T-cell (primary cell): ENCODE measurements around the gene DNAJC11. TPM values are rescaled to one million over a fixed set of nuclear protein-coding genes. Genes with fewer than 3 reads are reported as not detected.
"Not testable (repeated sequence)": the region's sequence is repeated elsewhere in the genome, so short reads cannot be mapped to it uniquely, and the experiment has no call there.

Experiments
- ATAC-seq, 4 experiments: fragments of 200-7000 bp in 3 of 4; fragments of 150-1000 bp in 1 of 4; cut with Tn5 transposase; replicated peaks in 1 of 4; 1 replicate in 3 of 4; 2 replicates in 1 of 4; pipeline ENCODE4 v1.10.0; 2021; ENCODE audit warnings: moderate library complexity in 3 of 4, mild to moderate bottlenecking in 2 of 4, moderate number of reproducible peaks in 1 of 4
- CTCF ChIA-PET, 2 donors: fragments of 300-600 bp; sonication (Branson Sonifier 250); formaldehyde crosslinking; loops; one replicate each; lab custom pipeline; 2022; ENCODE audit warnings: antibody characterized with exemption in 2 of 2; lab: Charles Lee
- POLR2A ChIA-PET, 2 donors: fragments of 300-600 bp; sonication (Branson Sonifier 250); formaldehyde crosslinking; loops; one replicate each; lab custom pipeline; 2022; ENCODE audit warnings: antibody characterized with exemption in 2 of 2; lab: Charles Lee
- DNase-seq, 35 experiments: peaks; one replicate each; pipeline versions ENCODE4 v3.0.0 to v3.0.0-alpha.2; 2013 to 2023
- H3K27ac ChIP-seq: one replicate; pipeline ENCODE4 v1.5.1; 2013; ENCODE audit warnings: low read length
- H3K27me3 ChIP-seq, 2 experiments: replicated peaks in 1 of 2; 1 replicate in 1 of 2; 2 replicates in 1 of 2; pipeline versions ENCODE4 v1.6.1 to v1.7.0; 2013; ENCODE audit warnings: low read length in 1 of 2, mixed read lengths in 1 of 2; ENCODE audit not compliant: control insufficient read depth in 2 of 2, insufficient read depth in 2 of 2; ENCODE audit errors: extremely low read depth in 1 of 2
- H3K36me3 ChIP-seq, 2 donors: 1 replicate in 1 of 2; 2 replicates in 1 of 2; pipeline versions ENCODE4 v1.6.1 to v1.7.0; 2013; ENCODE audit warnings: low read length in 1 of 2; ENCODE audit not compliant: control insufficient read depth in 2 of 2, insufficient read depth in 1 of 2; ENCODE audit errors: extremely low read depth in 1 of 2
- H3K4me1 ChIP-seq, 2 experiments: 1 replicate in 1 of 2; 2 replicates in 1 of 2; pipeline versions ENCODE4 v1.6.1 to v1.7.0; 2013; ENCODE audit warnings: low read length in 2 of 2, mixed read lengths in 1 of 2; ENCODE audit not compliant: insufficient read depth in 2 of 2, control insufficient read depth in 1 of 2; ENCODE audit errors: extremely low read depth in 1 of 2
- H3K4me3 ChIP-seq, 2 donors: 1 replicate in 1 of 2; 2 replicates in 1 of 2; pipeline versions ENCODE4 v1.5.1 to v1.7.0; 2013; ENCODE audit warnings: mild to moderate bottlenecking in 2 of 2, low read length in 1 of 2, moderate library complexity in 1 of 2; ENCODE audit not compliant: control insufficient read depth in 1 of 2; ENCODE audit errors: extremely low read depth in 1 of 2
- H3K9me3 ChIP-seq: 2 replicates; pipeline ENCODE4 v1.7.0; 2013
- H3K27ac Mint-ChIP-seq, 2 donors: one replicate each; pipeline ENCODE4 v1.8.0; 2020 to 2021; ENCODE audit warnings: mild to moderate bottlenecking in 2 of 2, mixed read lengths in 2 of 2
- H3K27me3 Mint-ChIP-seq, 2 donors: one replicate each; pipeline ENCODE4 v1.8.0; 2021 to 2022; ENCODE audit warnings: mixed read lengths in 2 of 2
- H3K36me3 Mint-ChIP-seq: one replicate; pipeline ENCODE4 v1.8.0; 2021; ENCODE audit warnings: mixed read lengths
- H3K4me1 Mint-ChIP-seq, 3 donors: one replicate each; pipeline ENCODE4 v1.8.0; 2020 to 2022; ENCODE audit warnings: mixed read lengths in 3 of 3, mild to moderate bottlenecking in 1 of 3
- H3K4me3 Mint-ChIP-seq, 3 donors: one replicate each; pipeline ENCODE4 v1.8.0; 2020 to 2022; ENCODE audit warnings: mild to moderate bottlenecking in 3 of 3, mixed read lengths in 3 of 3, moderate library complexity in 3 of 3
- H3K9me3 Mint-ChIP-seq, 3 donors: one replicate each; pipeline ENCODE4 v1.8.0; 2020 to 2022; ENCODE audit warnings: mixed read lengths in 3 of 3
- WGBS: methylation state at CpG from one replicate; pipeline ENCODE4 v1.1.5; 2013; ENCODE audit warnings: missing lambda C conversion rate; ENCODE audit not compliant: insufficient coverage; 5-methylcytosine and 5-hydroxymethylcytosine counted together
- total RNA-seq, 35 experiments: library from RNA in 6 of 35; stranded (reverse) in 6 of 35; fragments of 120-200 nt in 1 of 35; gene quantifications; one replicate each; pipeline versions ENCODE4 v1.2.1 to v1.2.4 and lab custom pipeline; 2013 to 2026

Gene DNAJC11
- total RNA-seq, 5 donors from 2014 or later (not counting 1 experiment from before 2014, with no cell fraction given): 38.5 to 45.2 (median 42.1) TPM

- H3K9me3 ChIP-seq, H3K4me3 Mint-ChIP-seq, H3K27ac Mint-ChIP-seq, ATAC-seq, H3K4me3 ChIP-seq, H3K36me3 ChIP-seq, H3K27ac ChIP-seq, H3K4me1 ChIP-seq, H3K36me3 Mint-ChIP-seq, CTCF ChIA-PET, H3K27me3 Mint-ChIP-seq, H3K27me3 ChIP-seq, H3K9me3 Mint-ChIP-seq: not testable (repeated sequence)
- POLR2A ChIA-PET: interaction anchor here in 1 of 2 donors (0.6 kb wide), 1 partner anchor 30 kb away, joined by 4 read pairs; no protein-coding TSS in a partner anchor
- peaks cover 8 to 12% (median 8%) of the 10 kb centered on the region in 3 donors for H3K4me1 Mint-ChIP-seq
- DNase-seq: peak in 1 of 35 experiments; percentile 4
- WGBS: 71% methylated on average over 4 of the region's 7 CpGs
Measured at GRCh38 chr1:6742676-6743188, 41.1 kb upstream of the DNAJC11 start.

DNA sequence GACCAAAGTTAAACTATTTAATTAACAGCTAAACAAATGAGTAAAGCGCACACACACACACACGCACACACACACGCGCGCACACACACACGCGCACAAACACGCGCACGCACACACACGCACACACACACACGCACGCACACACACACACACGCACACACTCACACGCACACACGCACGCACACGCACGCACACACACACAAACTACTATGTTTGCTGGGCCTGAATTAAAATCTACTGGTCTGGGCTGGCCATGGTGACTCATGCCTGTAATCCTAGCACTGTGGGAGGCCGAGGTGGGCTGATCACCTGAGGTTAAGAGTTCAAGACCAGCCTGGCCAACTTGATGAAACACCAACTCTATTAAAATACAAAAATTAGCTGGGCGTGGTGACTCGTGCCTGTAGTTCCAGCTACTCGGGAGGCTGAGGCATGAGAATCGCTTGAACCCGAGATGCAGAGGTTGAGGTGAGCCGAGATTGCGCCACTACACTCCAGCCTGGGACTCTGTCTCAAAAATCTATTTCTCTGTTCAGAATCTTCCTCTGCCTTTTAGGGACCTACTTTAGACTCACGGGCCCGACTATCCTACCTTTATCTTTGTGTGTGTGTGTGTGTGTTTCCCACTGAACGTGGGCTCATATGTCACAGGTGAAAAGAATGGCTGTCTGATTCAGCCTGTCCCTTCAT lies 37.5 kb upstream of the DNAJC11 start:
- no peaks in the 10 kb centered on the region for H3K9me3 Mint-ChIP-seq
- Histone ChIP-seq H3K36me3 (no peaks in the 10 kb centered on the region), H3K27me3 (no peaks in the 10 kb centered on the region), H3K4me1 (no peaks in the 10 kb centered on the region), H3K4me3 (no peak overlapping the region), H3K9me3 (no peaks in the 10 kb centered on the region), H3K27ac (no peak overlapping the region)
- no peak for ATAC-seq
- no peak overlapping the region for H3K4me3 Mint-ChIP-seq
- H3K27me3 Mint-ChIP-seq: peaks cover 0 to 4% of the 10 kb centered on the region in 2 donors
- no peaks in the 10 kb centered on the region for H3K36me3 Mint-ChIP-seq
- 92% methylated on average over 4 of the region's 30 CpGs for WGBS
- no peak for DNase-seq
- CTCF ChIA-PET: no interaction called here
- peaks cover 8 to 20% (median 14%) of the 10 kb centered on the region in 3 donors for H3K4me1 Mint-ChIP-seq
- no peak overlapping the region for H3K27ac Mint-ChIP-seq
- POLR2A ChIA-PET: no interaction called here

- ChIA-PET POLR2A (no interaction called here), CTCF (interaction anchor here in 1 of 2 donors (0.6 kb wide), 1 partner anchor 11 kb away, joined by 3 read pairs; no protein-coding TSS in a partner anchor)
- ATAC-seq (no peak), DNase-seq (no peak)
- Histone ChIP-seq H3K4me3 (no peak overlapping the region), H3K27ac (no peak overlapping the region), H3K36me3 (no peaks in the 10 kb centered on the region), H3K9me3 (no peaks in the 10 kb centered on the region), H3K27me3 (peaks cover 0 to 12% of the 10 kb centered on the region in 2 experiments), H3K4me1 (no peaks in the 10 kb centered on the region)
- H3K4me1 Mint-ChIP-seq: peaks cover 0 to 12% (median 2%) of the 10 kb centered on the region in 3 donors
- no peaks in the 10 kb centered on the region for H3K36me3 Mint-ChIP-seq
- no peak overlapping the region for H3K4me3 Mint-ChIP-seq
- H3K27ac Mint-ChIP-seq: no peak overlapping the region
- H3K27me3 Mint-ChIP-seq: peaks cover 6 to 15% of the 10 kb centered on the region in 2 donors
- H3K9me3 Mint-ChIP-seq: no peaks in the 10 kb centered on the region
- 100% methylated on average over 1 of the region's 5 CpGs for WGBS
Measured at GRCh38 chr1:6732942-6733341, 31.3 kb upstream of the DNAJC11 start.

- Mint-ChIP-seq H3K27me3 (peaks cover 9 to 19% of the 10 kb centered on the region in 2 donors), H3K4me1 (peaks cover 0 to 12% (median 2%) of the 10 kb centered on the region in 3 donors), H3K9me3 (no peaks in the 10 kb centered on the region), H3K4me3 (no peak overlapping the region), H3K27ac (no peak overlapping the region), H3K36me3 (no peaks in the 10 kb centered on the region)
- WGBS: 83% methylated on average over 1 of the region's 3 CpGs
- no peak for DNase-seq
- H3K36me3 ChIP-seq: no peaks in the 10 kb centered on the region
- H3K4me3 ChIP-seq: no peak overlapping the region
- ChIA-PET CTCF (no interaction called here), POLR2A (no interaction called here)
- no peaks in the 10 kb centered on the region for H3K4me1 ChIP-seq
- H3K9me3 ChIP-seq: no peaks in the 10 kb centered on the region
- peaks cover 0 to 12% of the 10 kb centered on the region in 2 experiments for H3K27me3 ChIP-seq
- ATAC-seq: no peak
- no peak overlapping the region for H3K27ac ChIP-seq
Measured at GRCh38 chr1:6731905-6732304, 30.3 kb upstream of the DNAJC11 start.

- Histone ChIP-seq H3K36me3 (no peaks in the 10 kb centered on the region), H3K4me3 (no peak overlapping the region), H3K27ac (no peak overlapping the region), H3K9me3 (no peaks in the 10 kb centered on the region), H3K27me3 (peaks cover 0 to 16% of the 10 kb centered on the region in 2 experiments), H3K4me1 (no peaks in the 10 kb centered on the region)
- no peak overlapping the region for H3K4me3 Mint-ChIP-seq
- no peaks in the 10 kb centered on the region for H3K36me3 Mint-ChIP-seq
- peaks cover 8 to 19% of the 10 kb centered on the region in 2 donors for H3K27me3 Mint-ChIP-seq
- WGBS: 80% methylated on average over 3 of the region's 6 CpGs
- ATAC-seq (no peak), DNase-seq (no peak)
- no peak overlapping the region for H3K27ac Mint-ChIP-seq
- POLR2A ChIA-PET: no interaction called here
- no peaks in the 10 kb centered on the region for H3K9me3 Mint-ChIP-seq
- peaks cover 0 to 11% (median 2%) of the 10 kb centered on the region in 3 donors for H3K4me1 Mint-ChIP-seq
- CTCF ChIA-PET: no interaction called here
Measured at GRCh38 chr1:6730880-6731279, 29.3 kb upstream of the DNAJC11 start.

DNA sequence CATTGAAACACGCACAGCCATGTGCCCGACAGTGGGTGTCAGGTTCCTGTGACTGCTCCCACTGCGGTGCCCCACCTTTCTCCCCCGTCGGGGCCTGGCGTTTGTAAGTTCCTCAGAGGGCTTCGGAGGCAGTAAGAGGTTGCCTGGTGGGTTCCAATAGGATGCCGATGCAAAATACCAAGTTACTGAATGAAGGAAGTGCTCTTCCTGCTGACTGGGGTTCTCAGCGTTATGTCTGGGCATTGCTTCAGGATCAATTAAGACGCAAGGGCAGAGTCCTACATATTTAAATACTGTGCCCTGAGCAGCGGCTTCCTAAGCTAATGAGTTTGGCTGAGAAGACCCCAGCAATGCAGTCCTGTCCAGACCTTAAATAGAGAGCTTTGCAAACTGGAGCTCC lies 28.9 kb upstream of the DNAJC11 start:
- ChIA-PET POLR2A (no interaction called here), CTCF (no interaction called here)
- Mint-ChIP-seq H3K4me3 (no peak overlapping the region), H3K27me3 (peaks cover 5 to 19% of the 10 kb centered on the region in 2 donors), H3K9me3 (no peaks in the 10 kb centered on the region), H3K27ac (no peak overlapping the region), H3K36me3 (no peaks in the 10 kb centered on the region), H3K4me1 (peaks cover 0 to 10% (median 2%) of the 10 kb centered on the region in 3 donors)
- WGBS: 52% methylated on average over 5 of the region's 11 CpGs
- ATAC-seq (no peak), DNase-seq (no peak)
- Histone ChIP-seq H3K9me3 (no peaks in the 10 kb centered on the region), H3K27ac (no peak overlapping the region), H3K36me3 (no peaks in the 10 kb centered on the region), H3K27me3 (peaks cover 0 to 16% of the 10 kb centered on the region in 2 experiments), H3K4me1 (no peaks in the 10 kb centered on the region), H3K4me3 (no peak overlapping the region)
